ENCODE measurements around the gene CRYGA. TPM values are rescaled to one million over a fixed set of nuclear protein-coding genes. Genes with fewer than 3 reads are reported as not detected.
"Not testable (repeated sequence)": the region's sequence is repeated elsewhere in the genome, so short reads cannot be mapped to it uniquely, and the experiment has no call there.

CRYGA gene
- total RNA-seq, 5 donors from 2014 or later (not counting 1 experiment from before 2014, with no cell fraction given): not detected

GRCh38 chr2:208129744-208130711 lies 33.4 kb downstream of the CRYGA start, which contains the start of gene CRYGC:
Gene CRYGC, minus strand, starts transcription at chr2:208129828. Its CDS starts 36 bp downstream, at chr2:208129792.
- Mint-ChIP-seq H3K36me3 (no peaks in the 10 kb centered on the region), H3K4me3 (no peak within 1 kb of the TSS), H3K27me3 (peaks cover 11 to 17% of the 10 kb centered on the region in 2 donors), H3K9me3 (peaks cover 0 to 2% (median 0%) of the 10 kb centered on the region in 3 donors), H3K27ac (no peak within 1 kb of the TSS), H3K4me1 (peaks cover 1 to 4% (median 3%) of the 10 kb centered on the region in 3 donors)
- H3K27me3 ChIP-seq (replicated peaks in 1 of 2; ENCODE audit: control insufficient read depth in 2 of 2, extremely low read depth in 1 of 2, insufficient read depth in 2 of 2, low read length in 1 of 2): peaks cover 0 to 6% of the 10 kb centered on the region in 2 experiments
- ChIA-PET CTCF (no interaction called here), POLR2A (no interaction called here)
- no peak for ATAC-seq (replicated peaks in 1 of 4)
- whole genome bisulfite sequencing (ENCODE audit: insufficient coverage): 72% methylated on average over 10 of the region's 19 CpGs
- no peaks in the 10 kb centered on the region for H3K36me3 ChIP-seq (ENCODE audit: control insufficient read depth in 2 of 2, extremely low read depth in 1 of 2, insufficient read depth in 1 of 2, low read length in 1 of 2)
- DNase-seq: no peak
- H3K4me3 ChIP-seq (ENCODE audit: control insufficient read depth in 1 of 2, extremely low read depth in 1 of 2, low read length in 1 of 2): no peak within 1 kb of the TSS
- H3K4me1 ChIP-seq (ENCODE audit: control insufficient read depth in 1 of 2, extremely low read depth in 1 of 2, insufficient read depth in 2 of 2, low read length in 2 of 2): peaks cover 2 to 5% of the 10 kb centered on the region in 2 experiments
- H3K27ac ChIP-seq (ENCODE audit: low read length): no peak within 1 kb of the TSS
- no peaks in the 10 kb centered on the region for H3K9me3 ChIP-seq

DNA sequence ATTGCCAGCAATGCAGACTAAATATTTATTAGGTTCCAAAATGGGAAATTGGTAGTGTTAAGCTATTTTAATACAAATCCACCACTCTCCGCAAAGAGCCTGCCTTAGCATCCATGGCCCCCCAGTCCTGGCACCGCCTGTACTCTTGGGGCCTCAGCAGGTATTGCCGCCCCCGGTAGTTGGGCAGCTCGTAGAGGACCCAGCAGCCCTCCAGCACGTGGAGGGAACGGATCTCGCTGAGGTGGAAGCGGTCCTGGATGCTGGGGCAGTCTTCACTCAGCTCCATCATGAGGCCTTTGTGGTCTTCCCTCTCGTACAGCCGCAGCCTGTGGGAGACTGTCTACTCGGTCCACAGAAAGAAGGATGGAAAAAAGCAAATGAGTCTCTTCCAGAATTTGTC lies 35.3 kb downstream of the CRYGA start:
- DNase-seq: no peak
- Histone ChIP-seq H3K27ac (ENCODE audit: low read length) (no peak overlapping the region), H3K4me1 (ENCODE audit: control insufficient read depth in 1 of 2, extremely low read depth in 1 of 2, insufficient read depth in 2 of 2, low read length in 2 of 2) (no peaks in the 10 kb centered on the region), H3K4me3 (ENCODE audit: control insufficient read depth in 1 of 2, extremely low read depth in 1 of 2, low read length in 1 of 2) (no peak overlapping the region), H3K36me3 (ENCODE audit: control insufficient read depth in 2 of 2, extremely low read depth in 1 of 2, insufficient read depth in 1 of 2, low read length in 1 of 2) (no peaks in the 10 kb centered on the region), H3K9me3 (no peaks in the 10 kb centered on the region), H3K27me3 (replicated peaks in 1 of 2; ENCODE audit: control insufficient read depth in 2 of 2, extremely low read depth in 1 of 2, insufficient read depth in 2 of 2, low read length in 1 of 2) (peaks cover 0 to 12% of the 10 kb centered on the region in 2 experiments)
- Mint-ChIP-seq H3K27me3 (peaks cover 22 to 28% of the 10 kb centered on the region in 2 donors), H3K4me1 (peaks cover 6 to 15% (median 8%) of the 10 kb centered on the region in 3 donors), H3K9me3 (peaks cover 0 to 2% (median 0%) of the 10 kb centered on the region in 3 donors), H3K27ac (no peak overlapping the region), H3K36me3 (no peaks in the 10 kb centered on the region), H3K4me3 (no peak overlapping the region)
- ATAC-seq (replicated peaks in 1 of 4): no peak
- CTCF ChIA-PET: interaction anchor here in 1 of 2 donors (0.5 kb wide), 1 partner anchor 10 kb away, joined by 4 read pairs; no protein-coding TSS in a partner anchor
- WGBS (ENCODE audit: insufficient coverage): 78% methylated on average over 9 of the region's 12 CpGs
- POLR2A ChIA-PET: no interaction called here

DNA sequence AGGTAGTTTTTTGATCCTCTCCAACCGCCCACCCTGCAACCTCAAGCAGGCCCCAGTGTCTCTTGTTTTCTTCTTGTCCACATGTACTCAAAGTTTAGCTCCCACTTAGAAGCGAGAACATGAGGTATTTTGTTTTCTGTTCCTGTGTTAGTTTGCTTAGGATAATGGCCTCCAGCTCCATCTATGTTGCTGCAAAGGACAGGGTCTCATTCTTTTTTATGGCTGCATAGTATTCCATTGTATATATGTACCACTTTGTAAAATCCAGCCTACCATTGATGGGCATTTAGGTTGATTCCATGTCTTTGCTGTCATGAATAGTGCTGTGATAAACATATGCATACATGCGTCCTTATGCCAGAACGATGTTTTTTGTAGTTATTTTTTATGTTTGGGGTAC lies 36.3 kb downstream of the CRYGA start:
- peaks cover 22 to 28% of the 10 kb centered on the region in 2 donors for H3K27me3 Mint-ChIP-seq
- peaks cover 0 to 2% (median 0%) of the 10 kb centered on the region in 3 donors for H3K9me3 Mint-ChIP-seq
- H3K4me1 Mint-ChIP-seq: peaks cover 6 to 15% (median 8%) of the 10 kb centered on the region in 3 donors
- Histone ChIP-seq H3K9me3 (no peaks in the 10 kb centered on the region), H3K36me3 (ENCODE audit: control insufficient read depth in 2 of 2, extremely low read depth in 1 of 2, insufficient read depth in 1 of 2, low read length in 1 of 2) (no peaks in the 10 kb centered on the region), H3K27ac (ENCODE audit: low read length) (no peak overlapping the region), H3K4me1 (ENCODE audit: control insufficient read depth in 1 of 2, extremely low read depth in 1 of 2, insufficient read depth in 2 of 2, low read length in 2 of 2) (no peaks in the 10 kb centered on the region), H3K4me3 (ENCODE audit: control insufficient read depth in 1 of 2, extremely low read depth in 1 of 2, low read length in 1 of 2) (no peak overlapping the region), H3K27me3 (replicated peaks in 1 of 2; ENCODE audit: control insufficient read depth in 2 of 2, extremely low read depth in 1 of 2, insufficient read depth in 2 of 2, low read length in 1 of 2) (peaks cover 0 to 12% of the 10 kb centered on the region in 2 experiments)
- no peak for ATAC-seq (replicated peaks in 1 of 4)
- POLR2A ChIA-PET: no interaction called here
- CTCF ChIA-PET: no interaction called here
- no CpG with 5 or more reads among the region's 4 CpGs for WGBS (ENCODE audit: insufficient coverage)
- no peaks in the 10 kb centered on the region for H3K36me3 Mint-ChIP-seq
- H3K27ac Mint-ChIP-seq: no peak overlapping the region
- DNase-seq: no peak
- H3K4me3 Mint-ChIP-seq: no peak overlapping the region

DNA sequence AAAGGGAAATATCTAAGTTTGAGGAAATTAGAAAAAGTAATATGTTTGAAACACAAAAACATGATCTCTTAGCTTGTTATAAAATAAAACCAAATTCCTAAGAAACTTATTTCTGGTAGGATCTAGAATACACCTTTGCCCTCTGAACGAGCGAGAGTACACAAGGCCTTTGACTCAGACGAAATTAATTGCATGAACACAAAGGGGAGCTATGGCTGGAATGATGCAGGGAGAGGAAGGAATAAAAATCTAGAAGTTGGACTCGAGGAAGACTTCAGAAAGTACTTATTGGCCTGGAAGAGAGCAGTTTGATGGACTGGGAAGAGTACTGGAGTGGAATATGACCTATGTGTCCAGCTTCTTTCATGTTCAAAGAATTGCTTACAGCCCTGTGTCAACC lies 38.1 kb downstream of the CRYGA start:
- no peaks in the 10 kb centered on the region for H3K9me3 ChIP-seq
- Mint-ChIP-seq H3K9me3 (peaks cover 0 to 2% (median 0%) of the 10 kb centered on the region in 3 donors), H3K4me1 (peaks cover 6 to 15% (median 8%) of the 10 kb centered on the region in 3 donors), H3K4me3 (no peak overlapping the region), H3K36me3 (no peaks in the 10 kb centered on the region), H3K27me3 (peaks cover 25 to 34% of the 10 kb centered on the region in 2 donors), H3K27ac (no peak overlapping the region)
- CTCF ChIA-PET: no interaction called here
- DNase-seq: no peak
- no peak overlapping the region for H3K27ac ChIP-seq (ENCODE audit: low read length)
- WGBS (ENCODE audit: insufficient coverage): no CpG with 5 or more reads among the region's 4 CpGs
- no peaks in the 10 kb centered on the region for H3K36me3 ChIP-seq (ENCODE audit: control insufficient read depth in 2 of 2, extremely low read depth in 1 of 2, insufficient read depth in 1 of 2, low read length in 1 of 2)
- no peak for ATAC-seq (replicated peaks in 1 of 4)
- H3K4me3 ChIP-seq (ENCODE audit: control insufficient read depth in 1 of 2, extremely low read depth in 1 of 2, low read length in 1 of 2): no peak overlapping the region
- H3K4me1 ChIP-seq (ENCODE audit: control insufficient read depth in 1 of 2, extremely low read depth in 1 of 2, insufficient read depth in 2 of 2, low read length in 2 of 2): no peaks in the 10 kb centered on the region
- POLR2A ChIA-PET: no interaction called here
- H3K27me3 ChIP-seq (replicated peaks in 1 of 2; ENCODE audit: control insufficient read depth in 2 of 2, extremely low read depth in 1 of 2, insufficient read depth in 2 of 2, low read length in 1 of 2): peaks cover 0 to 14% of the 10 kb centered on the region in 2 experiments

- H3K9me3 ChIP-seq; POLR2A ChIA-PET; H3K4me3 ChIP-seq (ENCODE audit: control insufficient read depth in 1 of 2, extremely low read depth in 1 of 2, low read length in 1 of 2); H3K9me3 Mint-ChIP-seq; H3K4me1 ChIP-seq (ENCODE audit: control insufficient read depth in 1 of 2, extremely low read depth in 1 of 2, insufficient read depth in 2 of 2, low read length in 2 of 2); H3K36me3 ChIP-seq (ENCODE audit: control insufficient read depth in 2 of 2, extremely low read depth in 1 of 2, insufficient read depth in 1 of 2, low read length in 1 of 2); H3K36me3 Mint-ChIP-seq; CTCF ChIA-PET; H3K27ac Mint-ChIP-seq; H3K27ac ChIP-seq (ENCODE audit: low read length): not testable (repeated sequence)
- peak in 2 of 4 experiments; percentile 24 to 44 for ATAC-seq (replicated peaks in 1 of 4)
- peaks cover 25 to 34% of the 10 kb centered on the region in 2 donors for H3K27me3 Mint-ChIP-seq
- peaks cover 0 to 14% of the 10 kb centered on the region in 2 experiments for H3K27me3 ChIP-seq (replicated peaks in 1 of 2; ENCODE audit: control insufficient read depth in 2 of 2, extremely low read depth in 1 of 2, insufficient read depth in 2 of 2, low read length in 1 of 2)
- WGBS (ENCODE audit: insufficient coverage): 10% methylated on average over 31 of the region's 46 CpGs
- peak within 1 kb of the TSS in 1 of 3 donors; percentile 46 for H3K4me3 Mint-ChIP-seq
- peak in 1 of 35 experiments; percentile 12 for DNase-seq
- peaks cover 6 to 15% (median 8%) of the 10 kb centered on the region in 3 donors for H3K4me1 Mint-ChIP-seq
These were observed 39.2 kb downstream of the CRYGA start, which contains the start of gene CRYGD for GRCh38 chr2:208124013-208124715. Gene CRYGD, minus strand, starts transcription at chr2:208124524. Its CDS starts 51 bp downstream, at chr2:208124473.

GRCh38 chr2:208122248-208122647 lies 41.1 kb downstream of the CRYGA start:
- Mint-ChIP-seq H3K36me3 (no peaks in the 10 kb centered on the region), H3K9me3 (peaks cover 0 to 2% (median 0%) of the 10 kb centered on the region in 3 donors), H3K27ac (no peak overlapping the region), H3K4me1 (peaks cover 6 to 15% (median 8%) of the 10 kb centered on the region in 3 donors), H3K4me3 (no peak overlapping the region), H3K27me3 (peaks cover 21 to 28% of the 10 kb centered on the region in 2 donors)
- POLR2A ChIA-PET: no interaction called here
- CTCF ChIA-PET: interaction anchor here in 1 of 2 donors (0.6 kb wide), 1 partner anchor 330 kb away, joined by 16 read pairs; no protein-coding TSS in a partner anchor
- H3K27ac ChIP-seq (ENCODE audit: low read length): no peak overlapping the region
- no peak overlapping the region for H3K4me3 ChIP-seq (ENCODE audit: control insufficient read depth in 1 of 2, extremely low read depth in 1 of 2, low read length in 1 of 2)
- H3K36me3 ChIP-seq (ENCODE audit: control insufficient read depth in 2 of 2, extremely low read depth in 1 of 2, insufficient read depth in 1 of 2, low read length in 1 of 2): no peaks in the 10 kb centered on the region
- no peak for ATAC-seq (replicated peaks in 1 of 4)
- H3K9me3 ChIP-seq: no peaks in the 10 kb centered on the region
- no peak for DNase-seq
- WGBS (ENCODE audit: insufficient coverage): 83% methylated on average over 1 of the region's 1 CpG
- no peaks in the 10 kb centered on the region for H3K4me1 ChIP-seq (ENCODE audit: control insufficient read depth in 1 of 2, extremely low read depth in 1 of 2, insufficient read depth in 2 of 2, low read length in 2 of 2)
- peaks cover 0 to 12% of the 10 kb centered on the region in 2 experiments for H3K27me3 ChIP-seq (replicated peaks in 1 of 2; ENCODE audit: control insufficient read depth in 2 of 2, extremely low read depth in 1 of 2, insufficient read depth in 2 of 2, low read length in 1 of 2)
